ENCODE data around the gene CHCHD2.

- TF ChIP-seq CTCF (IDR thresholded peaks at IDR 0.05; ENCODE audit: low read length), result no peak
- no peak for TF ChIP-seq EZH2phosphoT487 (IDR thresholded peaks at IDR 0.05; ENCODE audit: low read length)
These were observed 18.8 kb downstream of the CHCHD2 start for GRCh38 chr7:56087445-56087844.
